HG03060 (cell line): Measurements from ENCODE around the gene UFSP2.

Experiments
- ATAC-seq: cut with Tn5 transposase; IDR thresholded peaks from one replicate; pipeline ENCODE4 v1.9.1; 2021; ENCODE audit warnings: low read depth, moderate number of reproducible peaks; ENCODE audit not compliant: unreplicated experiment

The UFSP2 gene, protein sequence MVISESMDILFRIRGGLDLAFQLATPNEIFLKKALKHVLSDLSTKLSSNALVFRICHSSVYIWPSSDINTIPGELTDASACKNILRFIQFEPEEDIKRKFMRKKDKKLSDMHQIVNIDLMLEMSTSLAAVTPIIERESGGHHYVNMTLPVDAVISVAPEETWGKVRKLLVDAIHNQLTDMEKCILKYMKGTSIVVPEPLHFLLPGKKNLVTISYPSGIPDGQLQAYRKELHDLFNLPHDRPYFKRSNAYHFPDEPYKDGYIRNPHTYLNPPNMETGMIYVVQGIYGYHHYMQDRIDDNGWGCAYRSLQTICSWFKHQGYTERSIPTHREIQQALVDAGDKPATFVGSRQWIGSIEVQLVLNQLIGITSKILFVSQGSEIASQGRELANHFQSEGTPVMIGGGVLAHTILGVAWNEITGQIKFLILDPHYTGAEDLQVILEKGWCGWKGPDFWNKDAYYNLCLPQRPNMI

DNA sequence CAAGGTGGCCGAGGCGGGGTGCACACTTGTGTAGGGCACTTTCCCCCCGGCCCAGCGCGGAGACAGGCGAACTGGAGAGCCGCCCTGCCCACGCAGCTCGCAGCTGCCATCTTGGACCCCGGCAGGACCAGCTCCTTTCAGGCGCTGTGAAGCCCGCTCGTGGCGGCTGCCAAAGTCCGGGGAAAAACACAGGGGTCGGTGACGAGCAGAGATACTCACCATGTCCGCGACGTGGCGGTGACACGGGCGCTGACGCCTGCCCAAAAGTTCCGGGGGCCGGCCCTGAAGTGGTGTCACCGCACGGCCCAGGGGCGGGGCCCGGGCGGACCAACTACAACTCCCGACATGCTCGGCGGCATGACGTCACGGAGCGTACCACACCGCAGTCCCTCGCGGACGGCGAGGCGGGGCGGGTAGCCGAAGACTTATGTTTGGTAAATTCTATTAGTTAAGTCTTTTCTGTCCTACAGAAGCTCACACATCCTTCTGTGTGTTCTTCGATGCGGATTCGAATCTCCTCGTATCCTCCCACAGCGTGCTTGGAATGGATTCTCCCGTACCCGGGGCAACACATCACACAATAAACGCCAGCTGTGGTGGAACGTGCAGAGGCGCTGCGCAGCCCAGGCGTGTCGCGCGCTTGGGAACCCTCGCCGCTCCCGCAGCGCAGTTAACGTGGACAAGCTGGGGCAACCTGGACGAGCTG, at the start of gene UFSP2:
Gene UFSP2 (minus strand): TSS at position 318 of the 706 bp plus-strand sequence. CDS start 96 bp downstream, at position 222.
- ATAC-seq = peak; percentile 92

DNA sequence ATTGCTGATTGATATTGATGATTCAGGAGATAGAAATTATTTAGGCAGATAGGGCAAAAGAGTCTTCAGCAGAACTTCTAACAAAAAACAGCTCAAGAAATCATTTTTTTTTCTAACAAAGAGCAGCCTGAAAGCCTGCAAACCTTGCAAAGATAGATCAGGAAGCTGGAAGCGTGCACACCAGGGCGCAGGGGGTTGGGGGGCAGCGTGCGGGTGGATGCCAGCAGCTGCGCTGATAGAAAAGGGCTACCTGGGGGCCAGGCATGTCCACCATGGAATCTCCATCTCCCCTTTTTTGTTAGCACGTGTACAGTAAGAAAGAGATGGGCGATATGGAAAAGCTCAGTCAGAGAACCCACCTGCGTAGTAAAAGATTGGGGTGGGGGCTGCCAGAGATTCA, 47.5 kb upstream of the UFSP2 start:
- ATAC-seq = no peak

DNA sequence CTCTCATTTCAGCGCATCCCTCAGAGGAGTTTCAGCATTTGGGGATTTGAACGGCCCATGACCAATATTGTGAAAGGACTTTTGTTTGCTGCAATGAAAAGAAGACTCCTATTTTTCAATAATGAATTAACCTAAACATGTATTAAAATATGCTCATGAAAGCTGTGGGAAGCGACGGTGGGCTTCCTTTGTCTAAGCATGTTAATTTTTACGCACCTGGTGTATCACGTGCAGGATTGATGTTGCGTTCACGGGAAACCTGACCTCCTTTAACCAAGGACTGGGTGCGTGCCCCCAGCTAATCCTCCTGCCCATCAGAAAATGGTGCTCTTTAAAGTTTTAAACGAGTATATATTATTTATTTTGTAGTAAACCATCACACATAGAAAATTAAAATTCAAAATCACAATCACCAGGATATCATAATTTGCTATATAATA, 46.4 kb upstream of the UFSP2 start:
- no peak for ATAC-seq

DNA sequence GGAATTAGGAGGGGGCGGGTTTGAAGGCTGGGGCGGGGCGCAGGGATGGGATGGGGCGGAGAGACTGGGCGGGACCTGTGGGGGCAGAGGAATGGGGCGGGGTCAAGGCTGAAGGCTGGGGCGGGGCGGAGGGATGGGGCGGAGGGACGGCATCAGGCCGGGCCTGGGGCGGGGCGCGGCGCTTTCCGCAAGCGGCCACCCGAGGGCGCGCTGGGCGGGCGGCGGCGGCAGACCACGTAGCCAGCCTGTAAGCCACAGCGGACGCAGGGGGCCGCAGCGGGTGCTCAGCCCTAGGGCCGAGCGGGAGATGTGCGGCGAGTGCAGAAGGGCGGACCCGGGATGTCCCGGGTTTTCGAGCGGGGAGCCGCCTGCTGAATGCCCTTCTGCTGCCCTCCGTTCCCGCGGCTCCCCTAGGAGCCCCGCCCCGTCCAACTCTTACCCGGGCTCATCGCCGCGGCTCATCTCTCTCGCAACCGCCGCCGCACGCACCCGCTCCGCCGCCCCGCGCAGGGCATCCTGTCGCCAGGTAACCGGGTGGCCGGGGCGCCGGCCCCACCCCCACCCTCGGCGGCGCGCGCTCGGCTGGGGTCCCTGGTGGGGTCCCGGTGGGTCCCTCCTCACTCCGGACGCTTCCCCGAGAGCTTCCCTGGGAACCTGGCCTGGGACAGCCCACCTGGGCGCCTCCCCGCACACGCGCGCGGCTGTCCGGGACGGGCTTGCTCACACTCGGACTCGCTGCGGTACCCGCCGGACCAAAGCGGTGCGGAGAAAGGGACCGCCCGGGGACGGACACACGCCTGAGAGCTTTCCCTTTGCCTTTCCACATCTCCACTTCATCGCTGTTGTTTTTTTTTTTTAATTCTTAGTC, 45.7 kb upstream of the UFSP2 start, which contains the start of gene CCDC110:
Gene CCDC110 (minus strand): TSS at position 499 of the 868 bp plus-strand sequence. CDS start 50 bp downstream, at position 449.
- ATAC-seq = peak; percentile 61

DNA sequence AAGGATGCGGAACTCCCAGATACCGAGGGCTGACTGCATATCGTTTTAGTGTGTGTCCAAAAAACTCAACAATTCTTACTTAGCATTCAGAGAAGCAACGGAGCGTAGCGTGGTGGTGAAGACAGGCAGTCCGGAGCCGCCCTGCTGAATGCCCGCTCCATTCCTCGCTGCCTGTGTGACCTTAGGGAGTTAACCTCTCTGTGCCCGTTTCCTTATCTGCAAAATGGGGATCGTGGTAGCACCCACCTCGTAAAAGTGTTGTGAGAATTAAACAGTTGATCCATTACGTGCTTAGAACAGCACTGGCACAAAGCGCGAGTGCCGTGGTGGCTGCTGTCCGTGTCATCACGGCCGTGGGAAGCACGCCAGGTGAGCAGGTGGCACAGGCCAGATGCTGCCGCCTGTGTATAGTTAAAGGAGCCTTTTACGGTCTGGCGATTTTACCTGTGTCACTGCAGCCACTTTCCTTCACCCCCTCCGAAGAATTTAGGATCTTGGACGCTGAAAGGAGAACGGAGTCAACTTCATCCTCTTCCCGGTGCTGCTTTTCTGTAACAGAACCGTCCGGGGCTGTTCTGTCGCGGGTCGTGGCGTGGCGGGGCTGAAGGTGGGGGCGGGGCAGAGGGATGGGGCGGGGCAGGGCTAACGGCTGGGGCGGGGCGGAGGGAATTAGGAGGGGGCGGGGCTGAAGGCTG, 44.9 kb upstream of the UFSP2 start:
- no peak for ATAC-seq

DNA sequence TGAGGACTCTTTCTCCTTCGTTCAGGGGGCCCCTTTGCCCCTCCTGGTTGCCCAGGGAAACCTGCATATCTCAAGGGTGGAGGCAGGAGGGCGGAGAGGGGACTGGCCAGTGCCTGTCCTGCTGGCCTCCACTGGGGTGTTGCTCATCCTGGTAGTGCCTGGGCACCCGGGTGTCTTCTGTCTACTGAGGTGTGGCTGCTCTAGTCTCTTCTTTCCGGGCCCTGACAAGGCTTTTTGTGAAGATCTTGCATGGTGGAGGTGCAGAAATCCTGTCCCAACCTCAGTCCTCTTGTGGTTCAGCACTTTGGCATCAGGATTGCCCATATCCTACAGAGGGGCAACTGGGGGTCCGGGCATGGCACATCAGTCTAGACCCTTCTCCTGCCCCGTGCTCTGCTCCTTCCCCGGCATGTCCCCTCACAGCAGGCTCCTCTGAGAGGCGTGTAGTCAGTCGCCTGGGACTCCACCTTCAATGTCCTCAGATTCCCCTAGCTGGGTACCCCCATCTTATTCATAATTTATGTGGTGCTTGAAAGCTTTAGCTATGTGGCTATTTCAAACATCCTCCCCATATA, 43.9 kb upstream of the UFSP2 start:
- no peak for ATAC-seq

DNA sequence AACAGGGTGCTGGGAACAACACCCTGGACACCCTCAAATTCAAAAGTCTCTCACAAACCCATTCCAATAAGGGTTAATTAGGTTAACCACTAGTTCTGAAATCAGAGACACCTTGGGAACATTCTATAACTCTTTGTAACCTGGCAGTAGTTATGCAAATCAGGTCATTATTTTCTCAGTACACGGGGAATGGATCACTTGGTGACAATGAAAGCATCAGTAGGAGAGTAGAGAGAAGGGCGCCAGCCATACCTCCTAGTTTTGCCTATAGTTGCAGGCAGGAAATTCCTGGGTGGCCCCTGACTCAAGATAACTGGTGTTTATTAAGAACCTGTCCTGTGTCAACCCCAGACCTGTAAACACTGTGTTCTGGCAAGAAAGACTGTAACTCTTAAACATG, 43.2 kb upstream of the UFSP2 start:
- no peak for ATAC-seq

DNA sequence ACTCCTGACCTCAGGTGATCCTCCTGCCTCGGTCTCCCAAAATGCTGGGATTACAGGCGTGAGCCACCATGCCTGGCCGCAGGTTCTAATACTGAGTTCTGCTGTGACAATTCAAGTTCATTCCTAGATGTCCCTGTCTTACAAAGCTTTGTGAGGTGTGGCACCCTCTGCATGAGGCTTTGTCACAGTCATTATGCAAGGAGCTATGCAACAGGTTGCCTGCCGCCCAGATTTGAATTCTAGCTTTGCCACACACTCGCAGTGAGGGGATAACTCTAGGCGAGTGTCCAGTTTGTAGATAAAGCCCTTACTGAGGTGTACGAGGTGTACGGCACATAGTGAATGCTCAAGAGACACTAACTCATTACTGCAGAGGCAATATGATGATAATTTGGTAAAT, 42.2 kb upstream of the UFSP2 start:
- ATAC-seq = no peak

DNA sequence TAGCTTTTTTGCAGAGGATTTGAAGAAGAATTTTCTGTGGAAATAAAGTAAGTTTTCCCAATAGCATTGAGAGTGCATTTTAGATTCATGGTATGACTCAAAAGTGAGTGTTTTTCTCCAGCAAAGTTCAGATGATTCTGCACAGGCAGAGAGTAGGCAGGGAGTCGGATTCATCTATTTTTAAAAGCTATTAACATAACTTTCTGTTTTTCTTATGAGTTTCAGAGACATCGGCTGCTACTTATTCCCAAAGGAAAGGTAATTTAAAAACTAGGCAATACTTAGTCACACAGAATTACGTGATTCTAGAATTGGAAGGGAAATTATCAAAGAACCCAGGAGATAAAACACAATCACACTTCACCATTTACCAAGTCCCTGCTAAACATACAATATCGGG, 41.3 kb upstream of the UFSP2 start:
- no peak for ATAC-seq

DNA sequence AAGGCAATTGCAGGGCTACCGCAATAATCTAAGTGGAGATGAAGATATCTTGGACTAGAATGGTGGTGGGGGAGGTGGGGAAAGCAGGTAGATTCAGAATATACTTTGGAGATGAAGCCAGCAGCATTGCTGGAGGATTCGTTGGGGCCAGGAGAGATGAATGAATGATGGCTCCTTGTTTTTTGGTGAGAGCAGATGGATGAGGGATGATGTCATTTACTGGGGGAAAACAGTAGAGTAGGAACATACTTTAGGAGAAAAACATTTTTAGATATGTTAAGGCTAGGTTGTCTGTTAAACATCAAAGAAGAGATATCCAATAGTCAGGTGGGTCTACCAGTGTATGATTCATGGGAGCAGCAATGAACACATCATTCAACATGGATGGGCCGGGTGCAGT, 39.9 kb upstream of the UFSP2 start:
- ATAC-seq = no peak

DNA sequence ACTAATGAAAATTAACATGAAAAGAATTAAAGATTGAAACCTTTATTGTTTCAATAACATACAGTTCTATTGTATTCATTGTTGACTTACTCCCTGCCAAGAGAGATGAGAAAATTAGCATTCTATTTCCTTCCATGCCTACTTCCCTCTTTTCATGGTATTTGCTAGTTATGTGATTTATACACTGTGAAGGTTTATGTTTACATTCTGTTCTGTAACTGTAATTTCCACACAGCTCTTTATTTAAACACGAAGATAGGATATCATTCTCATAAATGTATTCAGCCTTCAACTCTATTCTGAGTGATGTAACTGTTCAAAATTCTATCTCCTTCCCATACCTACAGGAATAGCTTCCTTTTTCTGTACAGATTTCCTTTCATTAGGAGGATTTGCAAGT, 39.1 kb upstream of the UFSP2 start:
- ATAC-seq = no peak

DNA sequence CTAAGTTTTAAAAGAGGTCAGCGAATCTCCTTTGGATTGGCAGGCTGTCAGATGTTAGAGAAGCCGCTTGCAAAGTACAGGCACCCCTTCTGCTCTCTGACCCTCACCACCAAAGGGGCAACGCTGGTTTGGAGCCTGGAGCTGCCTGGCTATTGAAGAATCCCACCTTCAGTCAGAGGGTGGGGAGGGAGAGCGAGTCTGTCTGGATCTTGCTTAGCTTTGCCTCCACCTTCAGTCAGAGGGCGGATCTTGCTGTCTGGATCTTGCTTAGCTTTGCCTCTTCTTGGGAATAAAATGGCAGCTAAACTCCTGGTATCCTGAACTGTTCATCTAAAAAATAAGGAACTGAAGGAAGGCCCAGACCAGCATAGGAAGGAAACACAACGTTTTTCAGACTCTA, 38.4 kb upstream of the UFSP2 start:
- ATAC-seq = no peak

DNA sequence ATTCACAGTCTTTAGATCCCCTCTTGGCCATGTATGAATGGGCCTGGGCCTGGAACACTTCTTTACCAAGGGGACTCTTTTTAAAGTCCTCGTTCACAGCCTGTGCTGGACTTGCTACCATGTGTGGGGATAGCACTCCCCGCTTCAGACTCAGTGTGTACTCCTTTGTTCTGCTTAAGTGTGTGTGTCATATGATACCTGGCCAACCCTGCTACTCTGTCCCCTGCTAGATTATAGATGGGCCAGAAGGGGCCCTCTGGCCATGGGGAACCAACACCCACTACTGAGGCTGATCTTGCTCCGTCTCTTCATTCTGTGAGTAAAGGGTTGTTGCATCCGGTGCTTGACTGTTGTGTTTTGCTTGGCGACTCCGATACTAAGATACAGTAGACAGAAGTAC, 37.8 kb upstream of the UFSP2 start:
- no peak for ATAC-seq

DNA sequence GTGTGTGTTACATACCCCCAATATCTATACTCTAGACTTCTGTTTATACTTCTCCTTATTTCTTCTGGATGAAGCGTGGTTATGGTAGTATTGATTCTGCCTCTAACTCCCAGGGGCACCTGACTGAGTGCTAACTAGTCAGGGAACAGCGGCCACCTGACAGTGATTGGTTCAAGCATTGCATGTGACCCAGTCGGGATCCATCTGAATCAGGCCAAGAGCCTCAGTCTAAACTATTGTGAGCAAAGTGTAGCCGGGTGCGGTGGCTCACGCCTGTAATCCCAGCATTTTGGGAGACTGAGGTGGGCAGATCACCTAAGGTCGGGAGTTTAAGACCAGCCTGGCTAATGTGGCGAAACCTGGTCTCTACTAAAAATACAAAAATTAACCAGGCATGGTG, 35.8 kb upstream of the UFSP2 start:
- no peak for ATAC-seq

DNA sequence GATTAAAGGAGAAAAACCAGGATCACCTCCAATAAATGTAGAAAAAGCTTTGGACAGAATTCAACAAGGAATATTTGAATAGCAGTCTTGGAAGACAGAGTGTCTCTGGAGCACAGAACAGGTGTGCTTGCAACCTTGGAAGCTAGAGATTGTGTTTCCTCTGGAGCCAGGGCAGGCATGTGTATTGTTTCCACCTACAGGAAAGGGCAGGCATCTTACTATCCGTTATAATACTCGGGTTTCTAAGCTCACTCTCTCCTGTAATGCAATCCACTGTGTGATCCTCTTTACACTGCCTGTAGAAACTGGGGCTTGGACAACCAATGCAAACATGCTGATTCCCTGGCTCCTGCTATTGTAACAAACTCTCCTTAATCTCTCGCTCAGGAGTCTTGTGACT, 31.4 kb upstream of the UFSP2 start:
- ATAC-seq = no peak

DNA sequence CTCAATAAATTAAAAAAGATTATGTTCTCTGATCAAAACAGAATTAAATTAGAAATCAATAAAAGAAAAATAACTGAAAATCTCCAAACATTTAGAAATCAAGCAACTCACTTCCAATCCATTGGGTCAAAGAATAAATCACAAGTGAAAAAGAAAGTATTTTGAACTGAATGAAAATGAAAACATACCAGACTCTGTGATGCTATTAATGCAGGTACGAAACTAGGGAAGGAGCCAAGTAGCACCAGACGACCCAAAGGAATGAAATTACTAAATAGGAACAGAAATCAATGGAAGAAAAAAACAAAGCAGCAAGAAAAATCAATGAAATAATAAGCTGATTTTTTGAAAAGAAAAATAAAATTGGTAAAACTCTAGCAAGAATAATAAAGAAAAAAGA, 30.4 kb upstream of the UFSP2 start:
- ATAC-seq = no peak

DNA sequence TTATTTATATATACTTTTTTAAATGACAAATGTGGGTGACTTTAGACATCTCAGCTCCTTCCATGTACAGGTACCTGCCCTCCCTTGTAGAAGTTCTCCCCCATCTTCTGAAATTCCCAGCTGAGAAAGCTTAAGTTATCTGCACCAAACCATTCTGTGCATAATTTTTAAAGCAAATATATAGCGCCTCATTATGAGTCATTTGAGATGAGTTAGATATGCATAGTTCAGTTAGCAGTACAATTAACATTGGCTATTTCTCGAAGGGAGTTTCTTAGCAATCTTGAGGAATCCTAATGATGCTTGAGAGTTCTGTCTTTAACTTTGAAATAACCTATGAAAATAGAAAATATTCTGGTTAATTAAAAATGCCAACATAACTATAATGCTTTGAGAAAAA, 19.4 kb upstream of the UFSP2 start:
- ATAC-seq = no peak

DNA sequence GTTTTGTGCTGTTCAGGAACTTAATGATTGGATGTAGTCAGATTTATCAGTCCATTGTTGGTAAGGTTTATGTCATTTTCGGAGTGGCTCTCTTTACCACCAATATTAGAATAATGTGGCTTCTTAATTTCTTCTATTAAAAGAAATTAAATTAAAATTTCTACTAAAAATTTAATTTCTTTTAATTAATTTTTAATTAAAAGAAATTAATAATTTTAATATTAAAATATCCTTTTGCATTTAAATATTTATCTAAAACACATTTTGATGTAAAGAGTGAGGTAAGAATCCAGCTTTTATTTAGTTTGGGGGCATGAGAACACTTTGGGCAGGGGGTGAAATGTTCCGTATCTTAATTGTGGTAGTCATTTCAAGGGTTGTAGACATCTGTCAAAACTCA, 15.7 kb upstream of the UFSP2 start:
- no peak for ATAC-seq

DNA sequence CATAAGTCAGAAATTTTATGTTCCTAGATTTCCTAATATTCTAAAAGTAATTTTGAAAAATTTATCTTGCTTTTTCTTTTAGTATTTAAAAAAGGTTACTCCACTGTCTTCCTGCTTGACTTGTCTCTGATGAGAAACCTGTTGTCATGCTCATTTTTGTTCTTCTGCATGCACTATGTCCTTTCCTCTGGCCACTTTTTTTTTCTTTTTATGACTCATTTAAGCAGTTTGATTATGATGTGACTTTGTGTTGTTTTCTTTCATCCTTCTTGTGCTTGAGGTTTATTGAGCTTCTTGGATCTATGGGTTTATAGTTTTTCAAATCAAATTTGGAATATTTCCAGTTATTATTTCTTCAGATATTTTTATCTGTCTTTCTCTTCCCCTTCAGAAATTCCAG, 12.0 kb upstream of the UFSP2 start:
- no peak for ATAC-seq

DNA sequence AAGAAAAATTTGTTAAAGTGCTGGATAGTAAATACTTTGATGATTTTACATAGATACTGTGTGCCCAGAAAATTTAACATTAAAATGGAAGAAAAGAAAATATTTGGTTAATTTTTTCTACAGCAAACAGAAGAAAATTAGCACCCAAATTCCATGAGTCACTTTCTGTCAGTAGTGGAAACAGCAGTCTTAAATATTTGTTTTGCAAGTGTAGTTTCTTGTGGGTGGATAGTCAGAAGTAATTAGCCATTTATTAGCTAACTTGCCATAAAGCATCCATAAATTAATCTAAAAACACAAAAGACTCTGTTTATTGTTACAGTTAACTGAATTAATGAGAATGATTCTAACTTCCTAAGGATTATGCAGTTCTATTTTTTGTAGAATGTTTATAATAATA, 9.7 kb upstream of the UFSP2 start:
- ATAC-seq = no peak
